Ishikawa (cell line): Measurements from ENCODE around the gene CFAP61.

Experiments
- CEBPB ChIP-seq: IDR thresholded peaks from 2 replicates; pipeline ENCODE4 v1.6.1; 2012
- EP300 ChIP-seq: IDR thresholded peaks from 2 replicates; pipeline ENCODE4 v1.6.1; 2012; ENCODE audit warnings: borderline replicate concordance
- MAX ChIP-seq: IDR thresholded peaks from 2 replicates; pipeline ENCODE4 v1.6.1; 2012
- RAD21 ChIP-seq: IDR thresholded peaks from 2 replicates; pipeline ENCODE4 v1.6.1; 2012; ENCODE audit warnings: low read depth
- TAF1 ChIP-seq: IDR thresholded peaks from 2 replicates; pipeline ENCODE4 v1.6.1; 2012; ENCODE audit warnings: low read depth, mild to moderate bottlenecking
- TCF12 ChIP-seq: IDR thresholded peaks from 2 replicates; pipeline ENCODE4 v1.6.1; 2012; ENCODE audit warnings: low read depth
- ZBTB7A ChIP-seq: IDR thresholded peaks from 2 replicates; pipeline ENCODE4 v1.6.1; 2012; ENCODE audit warnings: low read depth

GRCh38 chr20:20210327-20210726 is 158.0 kb downstream of the CFAP61 start:
- no peak for TF ChIP-seq CEBPB
- TF ChIP-seq TAF1 = no peak
- TF ChIP-seq EP300 = no peak
- TF ChIP-seq RAD21 = no peak
- TF ChIP-seq TCF12 = no peak
- no peak for TF ChIP-seq MAX
- TF ChIP-seq ZBTB7A = no peak
